Cardiac ventricle fibroblast (primary cell): Measurements from ENCODE around the gene PNPLA1. TPM values are rescaled to one million over a fixed set of nuclear protein-coding genes. Genes with fewer than 3 reads are reported as not detected.

Experiments
- total RNA-seq: library from RNA; depleted of rRNA; stranded (reverse); fragments of >200 nt; gene quantifications from 2 replicates; pipeline ENCODE4 v1.2.3, GENCODE V29; 2015

The PNPLA1 gene
- total RNA-seq = not detected in 2 replicates

DNA sequence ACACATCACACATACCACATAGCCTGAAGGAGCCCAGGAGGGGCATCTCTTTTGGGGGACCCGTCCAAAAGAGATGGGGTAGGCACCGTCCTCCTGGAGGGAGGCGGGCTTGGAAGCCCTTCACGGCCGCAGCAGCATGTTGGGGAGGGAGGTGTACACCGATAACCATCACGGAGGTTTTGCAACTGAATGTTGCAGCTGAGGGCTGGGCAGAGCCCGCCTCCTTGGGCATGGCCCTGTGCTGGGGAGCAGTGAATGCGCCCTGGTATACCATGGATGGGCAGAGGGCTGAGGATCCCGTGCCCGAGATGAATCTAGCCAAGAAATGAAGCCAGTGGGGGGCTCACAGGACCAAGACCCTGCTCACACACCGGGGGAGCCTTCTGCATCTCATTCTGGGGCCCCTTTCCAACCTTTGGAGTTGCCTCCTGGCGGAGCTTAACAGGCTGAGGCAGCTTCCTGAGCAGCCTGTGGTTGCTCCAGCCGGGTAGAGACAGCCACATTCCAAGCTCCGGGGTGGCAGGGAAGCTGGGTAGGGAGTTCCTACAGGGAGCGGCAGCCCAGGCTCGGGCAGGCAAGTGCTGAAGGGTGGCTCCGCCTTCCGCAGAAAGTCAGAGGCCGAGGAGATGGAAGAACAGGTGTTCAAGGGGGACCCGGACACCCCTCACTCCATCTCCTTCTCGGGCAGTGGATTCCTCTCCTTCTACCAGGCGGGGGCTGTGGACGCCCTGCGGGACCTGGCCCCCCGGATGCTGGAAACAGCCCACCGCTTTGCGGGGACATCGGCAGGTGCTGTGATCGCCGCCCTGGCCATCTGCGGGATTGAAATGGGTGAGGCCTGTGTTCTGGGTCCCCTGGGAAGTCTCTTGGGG, at the start of gene PNPLA1:
TSS of gene PNPLA1 (plus strand) at position 227 of the 872 bp plus-strand sequence. CDS start at position 627, 400 bp downstream.

GRCh38 chr6:36336779-36337241, 67.0 kb downstream of the PNPLA1 start, which contains the start of gene BNIP5:
BNIP5 (minus strand) TSS chr6:36336888; CDS start chr6:36330690, 6,198 bp downstream.

Other genes with a start within 250 kb of the PNPLA1 start
- gene SLC26A8, start 245.4 kb upstream of the PNPLA1 start, total RNA-seq = 0.06 TPM in 1 of 2 replicates, not detected in the other
- gene MAPK14, start 242.3 kb upstream of the PNPLA1 start, total RNA-seq = 32.0 and 33.9 TPM in 2 replicates
- 4.8 and 5.6 TPM in 2 replicates for gene MAPK13, start 139.5 kb upstream of the PNPLA1 start, total RNA-seq
- gene BRPF3, start 73.3 kb upstream of the PNPLA1 start, total RNA-seq = 12.5 and 17.4 TPM in 2 replicates
- not detected in 2 replicates for gene BNIP5, start 66.8 kb downstream of the PNPLA1 start, total RNA-seq
- 0.54 and 1.6 TPM in 2 replicates for gene ETV7, start 117.6 kb downstream of the PNPLA1 start, total RNA-seq
- gene PXT1, start 172.8 kb downstream of the PNPLA1 start, total RNA-seq = not detected in 2 replicates
- gene KCTD20, start 172.9 kb downstream of the PNPLA1 start, total RNA-seq = 36.6 and 37.1 TPM in 2 replicates